GM19240 (cell line): ENCODE measurements around the gene FXYD6.

Source experiments
- DNase-seq: peaks from one replicate; pipeline ENCODE4 v3.0.0; 2011; ENCODE audit warnings: low spot score; ENCODE audit not compliant: insufficient read length

FXYD6 gene

DNA sequence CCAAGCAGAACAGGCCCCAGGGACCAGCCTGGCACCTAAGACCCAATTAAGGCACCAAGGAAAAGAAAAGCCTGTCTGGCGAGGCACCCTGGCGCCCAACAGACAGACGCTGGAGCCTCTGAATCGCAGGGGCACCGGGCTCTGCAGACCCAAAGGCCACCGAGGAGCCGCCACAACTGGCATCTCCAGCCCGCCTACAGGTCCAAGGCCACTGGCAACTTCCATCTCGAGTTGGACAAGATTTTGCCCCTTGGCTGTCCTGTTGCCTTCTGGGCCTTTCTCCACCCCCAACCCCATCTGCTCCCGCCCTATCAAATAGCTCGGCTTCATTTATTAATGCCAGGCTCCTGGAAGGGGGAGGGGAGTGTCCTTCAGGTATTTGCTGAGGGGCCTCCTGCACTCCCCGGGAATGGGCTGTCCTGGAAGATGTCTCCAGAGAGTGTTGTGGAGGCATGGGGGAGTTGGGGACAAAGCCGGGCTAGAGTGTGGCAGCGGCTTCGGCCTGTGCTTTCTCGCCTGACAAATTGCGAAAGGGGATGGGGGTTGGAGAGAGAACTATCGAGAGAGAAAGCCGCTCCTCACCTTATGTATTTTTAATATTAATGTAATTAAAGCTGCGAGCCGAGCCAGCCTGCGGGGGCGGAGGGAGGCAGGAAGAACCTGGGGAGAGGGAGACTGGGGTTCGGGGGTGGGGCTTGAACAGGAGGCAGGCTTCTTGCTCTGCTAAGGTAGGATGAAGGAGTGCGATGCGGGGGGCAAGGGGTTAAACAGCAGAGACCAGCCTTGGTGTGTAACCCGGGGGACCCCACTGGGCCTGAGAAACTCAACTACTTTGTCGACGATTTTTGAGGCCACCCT is 81.5 kb downstream of the FXYD6 start:
- DNase-seq: no peak

DNA sequence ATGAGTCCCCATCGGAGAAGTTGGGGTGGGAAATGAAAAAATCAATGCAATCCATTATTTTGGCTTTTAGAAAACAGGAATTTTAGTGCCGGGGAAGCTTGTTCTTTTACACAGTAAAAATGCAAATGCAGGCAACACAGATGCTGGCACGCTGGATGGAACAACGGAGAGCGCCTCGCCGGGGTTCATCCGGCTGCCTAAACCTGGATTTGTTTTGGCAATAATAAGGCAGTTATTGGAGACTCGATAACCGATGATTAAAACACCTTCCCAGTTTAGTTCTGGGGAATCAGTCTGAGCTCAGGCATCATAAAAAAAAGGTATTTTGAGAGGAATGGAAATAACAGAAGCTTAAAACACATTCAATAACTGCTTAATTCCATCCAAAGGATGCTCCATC is 82.3 kb downstream of the FXYD6 start:
- DNase-seq: no peak

DNA sequence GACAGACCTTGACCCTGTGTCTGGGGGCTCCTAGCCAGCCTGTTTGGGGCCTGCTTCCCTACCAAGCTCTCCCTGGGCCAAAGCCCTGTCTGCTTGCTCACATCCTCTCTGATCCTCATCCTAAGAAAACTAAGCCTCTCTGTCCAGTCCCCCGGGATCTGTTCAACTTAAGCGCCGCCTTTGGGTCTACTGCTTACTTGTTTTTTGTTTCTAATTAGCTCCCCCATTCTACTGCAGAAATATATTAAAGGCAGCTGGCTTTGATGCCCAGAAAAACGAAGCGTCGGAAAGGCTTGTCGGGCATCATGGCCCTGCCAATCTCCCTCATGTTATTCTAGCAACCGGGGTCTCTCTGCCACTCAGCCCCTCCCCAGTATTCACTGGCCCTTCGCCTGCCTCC is 82.9 kb downstream of the FXYD6 start:
- DNase-seq: no peak

DNA sequence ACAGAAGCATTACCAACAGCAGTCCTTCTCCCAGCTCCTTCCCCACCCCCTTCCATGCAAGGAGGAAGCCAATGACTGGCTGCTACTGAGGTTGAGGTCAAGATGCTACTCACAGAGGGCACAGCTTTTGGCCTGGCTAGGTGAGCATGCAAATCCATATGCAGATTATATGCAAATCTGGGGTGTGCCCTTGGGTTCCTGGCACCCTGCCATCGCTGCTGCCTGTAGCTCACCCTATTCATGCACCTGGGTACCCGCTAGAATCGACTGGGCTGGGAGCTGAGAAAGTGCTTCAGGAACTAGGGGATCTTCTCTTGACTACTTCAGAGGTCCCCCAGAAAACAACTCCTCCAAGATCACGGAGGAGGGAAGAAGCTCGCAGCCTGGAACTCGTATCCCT is 83.5 kb downstream of the FXYD6 start:
- DNase-seq: no peak

DNA sequence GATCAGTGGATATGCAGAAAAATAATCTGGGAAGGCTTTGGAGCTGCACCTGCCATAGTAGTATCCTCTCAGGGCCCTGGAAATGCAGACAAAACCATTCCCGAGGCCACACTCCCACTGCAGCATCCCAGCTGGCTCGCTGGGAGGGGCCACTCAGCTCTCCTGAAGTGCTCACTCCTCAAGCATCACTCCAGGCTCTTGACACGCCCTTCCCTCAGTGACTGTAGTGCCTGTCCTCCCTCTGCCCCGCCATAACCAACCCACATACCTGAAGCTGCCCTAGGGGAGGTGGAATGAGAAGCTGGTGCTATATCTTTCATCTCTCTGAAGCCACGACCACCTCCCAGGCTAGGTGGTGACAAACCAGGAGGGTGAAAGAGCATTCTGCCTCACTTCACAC is 84.2 kb downstream of the FXYD6 start:
- no peak for DNase-seq

DNA sequence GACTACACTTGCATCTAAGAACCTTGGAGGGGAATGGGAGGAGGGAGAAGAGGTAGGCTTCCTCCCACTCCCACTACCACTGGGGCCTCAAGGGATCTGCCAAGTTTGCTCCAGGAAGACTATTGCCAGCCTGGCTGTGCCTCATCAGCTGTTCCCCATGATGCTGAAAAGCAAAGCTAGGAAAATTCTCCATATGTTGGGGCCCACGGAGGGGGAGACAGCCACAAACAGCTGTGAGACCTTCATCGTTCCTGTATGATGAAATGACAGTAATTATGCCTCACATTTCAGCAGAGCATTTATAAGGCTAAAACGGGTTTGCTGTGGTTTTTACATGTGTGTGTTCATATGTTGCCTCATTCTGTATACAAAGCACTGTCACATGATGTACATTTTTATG is 86.2 kb downstream of the FXYD6 start:
- DNase-seq: no peak

DNA sequence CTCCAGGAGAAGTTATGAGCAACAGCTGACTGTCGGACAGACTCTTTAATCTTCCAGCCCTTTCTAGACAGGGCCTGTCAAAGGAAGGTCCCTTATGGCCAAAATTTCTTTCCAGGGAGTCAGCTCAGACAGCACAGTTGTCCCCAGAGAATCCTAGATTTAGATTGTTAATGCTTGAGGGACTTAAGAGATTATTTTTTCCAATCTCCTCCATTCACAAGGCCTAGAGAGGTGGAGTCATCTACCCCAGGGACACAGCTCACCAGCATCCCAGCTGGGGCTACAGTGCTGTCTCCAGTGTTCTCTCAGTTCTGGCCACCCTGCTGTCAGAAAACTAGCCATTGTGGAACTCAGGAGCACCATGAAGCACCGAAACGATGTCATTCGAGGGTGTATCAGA is 87.2 kb downstream of the FXYD6 start:
- DNase-seq: no peak
